ENCODE data around the gene ZFYVE28.
A peak's percentile ranks its signal among the peaks of the same experiment; 100 is the strongest.

The ZFYVE28 gene

GRCh38 chr4:2302387-2303119 is 115.9 kb downstream of the ZFYVE28 start:
- Mint-ChIP-seq H3K27me3 (peaks cover 2% of the 10 kb centered on the region), H3K4me1 (peaks cover 7% of the 10 kb centered on the region), H3K9me3 (peaks cover 5 to 14% of the 10 kb centered on the region in 2 donors), H3K27ac (no peak overlapping the region), H3K4me3 (no peak overlapping the region)
- ATAC-seq (no peak), DNase-seq (peak in 1 of 2 donors; percentile 8)

DNA sequence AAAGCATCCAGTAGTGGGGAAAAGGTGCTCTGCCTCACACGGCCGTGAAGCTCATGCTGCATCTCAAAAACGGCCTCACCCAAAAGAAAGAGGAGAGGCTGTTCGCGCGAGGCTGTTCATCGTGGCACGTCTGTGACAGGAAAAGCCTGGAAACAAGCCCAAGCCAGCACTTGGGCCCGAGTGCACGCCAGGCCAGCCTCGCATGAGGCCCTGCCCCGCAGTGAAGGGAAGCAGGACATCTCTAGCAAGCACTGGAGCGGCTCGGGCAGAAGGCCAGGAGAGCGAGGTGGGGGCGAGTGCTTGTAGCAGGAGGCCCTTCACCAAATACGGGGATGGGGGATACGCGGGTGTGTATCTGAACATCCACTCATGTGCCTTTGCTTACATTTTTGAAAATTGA is 116.6 kb downstream of the ZFYVE28 start:
- ATAC-seq (no peak), DNase-seq (peak in 1 of 2 donors; percentile 5)
- peaks cover 15% of the 10 kb centered on the region for H3K4me1 Mint-ChIP-seq
- H3K27ac Mint-ChIP-seq: no peak overlapping the region
- no peak overlapping the region for H3K4me3 Mint-ChIP-seq
- H3K27me3 Mint-ChIP-seq: peaks cover 8% of the 10 kb centered on the region
- H3K9me3 Mint-ChIP-seq: peaks cover 2 to 10% of the 10 kb centered on the region in 2 donors

GRCh38 chr4:2301225-2301642 is 117.2 kb downstream of the ZFYVE28 start:
- no peak for ATAC-seq
- no peak overlapping the region for H3K4me3 Mint-ChIP-seq
- peak in 1 of 2 donors; percentile 5 for DNase-seq
- peaks cover 0 to 7% of the 10 kb centered on the region in 2 donors for H3K9me3 Mint-ChIP-seq
- H3K27ac Mint-ChIP-seq: no peak overlapping the region
- peaks cover 8% of the 10 kb centered on the region for H3K27me3 Mint-ChIP-seq
- peaks cover 21% of the 10 kb centered on the region for H3K4me1 Mint-ChIP-seq

DNA sequence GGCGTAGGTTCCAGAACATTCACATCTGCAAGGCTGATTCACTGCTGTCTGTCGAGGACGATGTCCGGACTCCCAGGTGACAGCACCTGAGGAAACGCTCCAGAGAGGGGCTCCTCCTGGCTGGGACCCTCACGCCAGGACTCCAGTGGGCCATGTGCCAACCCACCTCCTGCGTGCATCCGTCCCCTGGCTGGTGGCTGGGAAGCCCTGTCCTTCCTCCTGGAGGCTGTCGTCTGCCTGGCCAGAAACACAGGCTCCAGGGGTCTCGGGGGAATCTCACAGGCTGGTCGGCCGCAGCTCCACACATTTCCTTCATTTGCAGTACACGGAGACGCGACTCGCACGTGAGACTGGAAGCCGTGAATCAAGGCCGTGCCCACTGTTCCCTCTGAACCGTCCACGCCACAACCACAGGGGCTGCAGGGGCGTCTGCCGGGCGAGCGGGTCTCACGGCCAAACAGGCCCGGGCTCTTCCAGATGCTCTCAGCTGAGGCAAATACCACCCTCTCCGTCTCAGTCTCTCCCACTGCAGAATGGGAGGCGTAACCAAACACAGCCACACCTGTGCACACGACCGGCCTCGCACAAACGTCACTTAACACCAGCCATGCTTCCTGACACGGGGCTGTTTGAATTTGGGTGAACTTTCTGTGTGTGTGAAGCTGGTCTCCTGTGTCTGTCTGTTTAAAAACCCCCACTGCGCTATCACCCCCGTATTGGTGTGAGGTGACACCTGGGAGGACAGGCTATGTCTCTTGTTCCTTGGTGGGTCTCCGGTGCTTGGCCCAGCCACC is 117.8 kb downstream of the ZFYVE28 start:
- peak in 1 of 2 donors; percentile 3 for DNase-seq
- Mint-ChIP-seq H3K4me3 (no peak overlapping the region), H3K9me3 (peaks cover 0 to 7% of the 10 kb centered on the region in 2 donors), H3K27me3 (peaks cover 8% of the 10 kb centered on the region), H3K4me1 (peaks cover 27% of the 10 kb centered on the region), H3K27ac (no peak overlapping the region)
- ATAC-seq: no peak

GRCh38 chr4:2299794-2300193 is 118.7 kb downstream of the ZFYVE28 start:
- H3K9me3 Mint-ChIP-seq: peaks cover 0 to 7% of the 10 kb centered on the region in 2 donors
- ATAC-seq: no peak
- H3K27ac Mint-ChIP-seq: peak overlapping the region in 1 of 2 donors; percentile 40
- H3K4me1 Mint-ChIP-seq: peaks cover 34% of the 10 kb centered on the region
- H3K4me3 Mint-ChIP-seq: no peak overlapping the region
- H3K27me3 Mint-ChIP-seq: peaks cover 8% of the 10 kb centered on the region
- peak in 1 of 2 donors; percentile 5 for DNase-seq

DNA sequence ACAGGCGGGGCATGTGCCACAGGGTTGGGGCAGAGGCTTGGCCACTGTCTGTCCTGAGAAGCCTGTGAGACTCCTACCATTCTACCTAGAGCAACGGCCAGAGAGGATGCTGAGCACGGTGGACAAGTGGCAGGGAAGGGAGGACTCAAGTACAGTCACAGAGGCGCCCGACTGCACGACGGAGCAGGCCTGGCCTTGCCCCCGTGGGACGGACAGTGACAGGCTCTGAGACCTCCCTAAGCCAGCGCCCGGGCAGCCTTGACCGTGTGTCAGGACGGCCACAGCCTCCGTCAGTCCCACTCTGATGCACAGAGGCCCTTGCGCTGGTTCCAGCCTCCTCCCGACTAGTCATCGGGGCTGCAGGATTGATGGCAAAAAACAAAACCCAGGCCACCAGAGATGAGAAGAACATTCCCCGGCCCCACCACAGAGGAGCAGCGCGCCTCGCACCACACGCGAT is 119.9 kb downstream of the ZFYVE28 start:
- Mint-ChIP-seq H3K27ac (peak overlapping the region in 1 of 2 donors; percentile 64), H3K27me3 (peaks cover 8% of the 10 kb centered on the region), H3K4me3 (no peak overlapping the region), H3K4me1 (peaks cover 43% of the 10 kb centered on the region), H3K9me3 (peaks cover 0 to 7% of the 10 kb centered on the region in 2 donors)
- no peak for ATAC-seq
- DNase-seq: peak in 1 of 2 donors; percentile 7

DNA sequence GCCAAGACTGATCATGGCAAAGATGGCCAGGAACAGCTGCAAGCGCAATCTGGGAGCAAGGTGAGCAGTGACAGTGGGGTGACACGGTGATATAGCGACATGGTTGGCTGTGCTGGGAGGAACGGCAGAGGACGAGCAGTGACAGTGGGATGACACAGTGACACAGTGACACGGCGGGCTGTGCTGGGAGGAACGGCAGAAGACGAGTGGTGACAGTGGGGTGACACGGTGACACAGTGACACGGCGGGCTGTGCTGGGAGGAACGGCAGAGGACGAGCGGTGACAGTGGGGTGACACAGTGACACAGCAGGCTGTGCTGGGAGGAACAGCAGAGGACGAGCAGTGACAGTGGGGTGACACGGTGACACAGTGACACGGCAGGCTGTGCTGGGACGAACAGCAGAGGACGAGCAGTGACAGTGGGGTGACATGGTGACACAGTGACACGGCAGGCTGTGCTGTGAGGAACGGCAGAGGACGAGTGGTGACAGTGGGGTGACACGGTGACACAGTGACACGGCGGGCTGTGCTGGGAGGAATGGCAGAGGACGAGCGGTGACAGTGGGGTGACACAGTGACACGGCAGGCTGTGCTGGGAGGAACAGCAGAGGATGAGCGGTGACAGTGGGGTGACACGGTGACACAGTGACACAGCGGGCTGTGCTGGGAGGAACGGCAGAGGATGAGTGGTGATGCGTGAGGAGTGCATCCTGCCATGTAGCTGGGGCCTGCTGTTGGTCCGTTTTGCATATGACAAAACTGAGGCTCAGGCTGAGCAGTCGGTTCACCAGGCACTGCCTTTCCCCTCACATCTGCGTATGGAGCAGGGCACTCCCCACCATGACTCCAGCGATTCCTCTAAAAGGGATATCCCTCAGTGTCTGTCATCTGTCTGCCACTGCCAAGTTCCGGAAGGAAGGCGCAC is 120.6 kb downstream of the ZFYVE28 start:
- Mint-ChIP-seq H3K9me3 (peaks cover 0 to 7% of the 10 kb centered on the region in 2 donors), H3K4me3 (peak overlapping the region; percentile 40 to 69), H3K4me1 (peaks cover 43% of the 10 kb centered on the region), H3K27me3 (peaks cover 8% of the 10 kb centered on the region), H3K27ac (peak overlapping the region; percentile 64 to 74)
- ATAC-seq: peak; percentile 41
- DNase-seq: no peak

DNA sequence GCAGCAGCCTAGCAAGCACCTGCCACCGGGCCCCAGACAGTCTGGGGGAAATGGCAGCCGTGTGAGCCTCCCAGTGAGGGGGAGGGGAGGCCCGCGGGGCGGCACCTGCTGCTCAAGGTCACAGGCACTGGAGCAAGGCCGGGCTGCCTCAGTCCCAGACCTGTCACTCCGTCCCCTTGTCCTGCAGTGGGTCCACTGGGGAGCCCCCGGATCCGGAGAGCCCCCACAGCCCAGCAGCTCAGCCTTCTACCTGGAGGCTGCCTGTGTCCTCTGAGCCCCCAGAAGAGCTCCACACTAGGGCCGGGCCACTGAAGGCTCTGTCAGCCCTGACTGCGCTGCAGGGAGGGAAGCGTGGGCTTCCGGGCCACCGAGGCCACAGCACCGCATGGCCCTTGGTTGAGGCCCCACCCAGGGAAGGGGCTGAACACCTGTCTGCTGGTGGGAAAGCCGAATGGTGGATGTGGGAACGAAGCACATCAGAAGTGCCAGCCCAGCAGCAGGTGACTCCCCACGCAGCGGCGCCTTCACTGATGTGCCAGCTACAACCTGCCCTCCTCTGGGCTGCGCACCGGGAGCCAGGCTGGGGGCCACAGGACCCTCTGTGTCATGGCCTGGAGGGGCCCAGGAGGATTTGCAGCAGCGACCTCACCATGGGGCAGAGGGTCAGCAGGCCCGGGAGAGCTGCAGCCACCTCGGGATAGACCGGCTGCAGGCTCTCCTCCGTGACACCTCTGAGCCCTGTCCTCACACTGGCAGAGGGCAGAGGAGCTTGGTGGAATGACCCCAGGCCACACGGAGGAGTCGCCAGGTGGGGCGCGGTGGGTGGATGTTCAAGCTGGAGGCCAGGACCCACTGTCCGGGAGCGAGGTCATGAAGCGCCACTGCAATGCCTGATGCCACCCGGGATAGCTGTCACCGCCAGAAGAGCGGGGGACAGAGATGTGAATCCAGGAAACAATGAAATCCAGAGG is 121.5 kb downstream of the ZFYVE28 start:
- H3K27ac Mint-ChIP-seq: peak overlapping the region; percentile 38 to 74
- H3K4me3 Mint-ChIP-seq: peak overlapping the region; percentile 40 to 69
- peaks cover 0 to 7% of the 10 kb centered on the region in 2 donors for H3K9me3 Mint-ChIP-seq
- peaks cover 8% of the 10 kb centered on the region for H3K27me3 Mint-ChIP-seq
- H3K4me1 Mint-ChIP-seq: peaks cover 46% of the 10 kb centered on the region
- DNase-seq: no peak
- peak; percentile 67 for ATAC-seq

- H3K27me3 Mint-ChIP-seq: peaks cover 8% of the 10 kb centered on the region
- no peak for ATAC-seq
- DNase-seq: no peak
- peaks cover 56% of the 10 kb centered on the region for H3K4me1 Mint-ChIP-seq
- H3K9me3 Mint-ChIP-seq: peaks cover 0 to 7% of the 10 kb centered on the region in 2 donors
- H3K4me3 Mint-ChIP-seq: no peak overlapping the region
- peak overlapping the region; percentile 62 to 68 for H3K27ac Mint-ChIP-seq
Observed at GRCh38 chr4:2295900-2296442, 122.5 kb downstream of the ZFYVE28 start.

GRCh38 chr4:2295500-2295899 is 122.9 kb downstream of the ZFYVE28 start:
- Mint-ChIP-seq H3K9me3 (peaks cover 0 to 7% of the 10 kb centered on the region in 2 donors), H3K4me1 (peaks cover 60% of the 10 kb centered on the region), H3K27ac (peak overlapping the region; percentile 62 to 66), H3K4me3 (peak overlapping the region in 1 of 2 donors; percentile 20), H3K27me3 (peaks cover 8% of the 10 kb centered on the region)
- ATAC-seq: no peak
- DNase-seq: peak in 1 of 2 donors; percentile 9

DNA sequence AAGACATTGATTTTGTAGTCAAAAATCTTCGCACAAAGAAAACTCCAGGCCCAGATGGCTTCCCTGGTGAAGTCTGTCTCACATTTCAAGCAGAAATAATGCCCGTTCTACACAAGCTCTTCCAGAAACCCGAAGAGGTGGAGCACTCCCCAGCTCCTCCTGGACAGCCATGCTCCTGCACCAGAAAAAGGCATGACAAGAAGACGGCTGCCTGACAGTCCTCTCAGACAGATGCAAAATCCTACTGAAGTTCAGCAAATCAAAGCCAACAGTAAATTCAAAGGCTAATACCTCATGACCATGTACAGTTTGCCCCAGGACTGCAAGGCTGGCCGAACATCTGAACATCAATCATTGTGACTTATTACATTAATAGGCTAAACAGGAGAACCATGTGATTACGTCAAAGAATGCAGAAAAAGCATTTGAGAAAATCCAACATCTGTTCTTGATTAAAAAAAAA is 125.8 kb downstream of the ZFYVE28 start:
- Mint-ChIP-seq H3K27ac (no peak overlapping the region), H3K9me3 (no peaks in the 10 kb centered on the region), H3K4me1 (peaks cover 68% of the 10 kb centered on the region), H3K4me3 (no peak overlapping the region), H3K27me3 (peaks cover 7% of the 10 kb centered on the region)
- ATAC-seq (no peak), DNase-seq (peak in 1 of 2 donors; percentile 2)

DNA sequence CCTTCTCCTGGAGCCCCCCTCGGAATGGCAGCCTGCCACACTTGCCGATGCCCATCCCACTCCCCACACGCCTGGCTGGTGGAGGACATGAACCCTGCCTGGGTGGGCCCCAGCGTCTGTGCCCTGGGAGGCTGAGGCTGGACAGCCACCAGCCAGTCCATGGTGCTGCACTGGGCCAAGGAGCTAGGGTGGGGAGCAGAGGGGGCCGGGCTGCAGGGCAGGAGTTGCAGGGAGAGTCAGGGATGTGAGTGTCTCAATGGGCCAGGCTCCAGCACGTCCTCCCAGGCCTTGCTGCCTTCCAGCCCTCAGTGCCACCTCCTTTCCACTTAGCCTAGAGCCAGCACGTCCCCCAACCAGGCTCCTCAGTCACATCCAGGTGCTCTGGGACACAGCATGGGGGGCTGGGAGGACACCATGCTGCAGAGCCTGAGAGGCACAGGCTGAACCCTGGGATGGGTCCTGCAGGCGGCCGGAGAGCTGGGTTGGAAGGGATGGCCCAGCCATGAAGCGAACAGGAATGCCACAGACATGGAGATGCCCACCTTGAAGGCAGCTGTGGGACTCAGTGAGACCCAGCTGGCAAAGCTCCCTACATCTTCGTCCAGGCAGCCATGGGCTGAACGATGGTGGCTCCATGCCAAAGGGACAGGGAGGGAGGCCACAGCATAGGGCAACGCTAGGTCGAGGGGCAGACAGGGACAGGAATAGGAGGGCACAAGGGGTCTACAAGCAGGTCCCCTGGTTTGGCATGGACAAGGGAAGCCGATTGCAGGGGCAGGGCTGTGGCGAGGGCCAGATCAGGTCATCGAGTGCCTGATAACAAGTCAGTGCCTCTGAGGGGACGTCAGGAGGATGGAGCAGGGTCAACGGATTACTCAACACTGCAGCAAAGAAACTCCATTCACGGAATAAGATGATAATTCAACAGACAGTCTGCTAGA is 126.5 kb downstream of the ZFYVE28 start:
- ATAC-seq (no peak), DNase-seq (peak in 1 of 2 donors; percentile 7)
- no peaks in the 10 kb centered on the region for H3K9me3 Mint-ChIP-seq
- no peak overlapping the region for H3K27ac Mint-ChIP-seq
- H3K4me1 Mint-ChIP-seq: peaks cover 61% of the 10 kb centered on the region
- H3K4me3 Mint-ChIP-seq: no peak overlapping the region
- peaks cover under 1% of the 10 kb centered on the region for H3K27me3 Mint-ChIP-seq

Measured in stimulated activated naive CD8-positive, alpha-beta T cell treated with anti-CD3 and anti-CD28 coated beads, Interleukin-15, amount 100 ng/mL, for 72 hours (primary cell).